ENCODE data around the gene C1orf146. TPM values are rescaled to one million over a fixed set of nuclear protein-coding genes. Genes with fewer than 3 reads are reported as not detected.
"Not testable (repeated sequence)": the region's sequence is repeated elsewhere in the genome, so short reads cannot be mapped to it uniquely, and the experiment has no call there.

Gene C1orf146
- total RNA-seq, 1 donor from 2014 or later: not detected

- H3K9ac ChIP-seq (ENCODE audit: low read depth in 1 of 3, low read length in 3 of 3): no peak overlapping the region
- H3K9me3 ChIP-seq (ENCODE audit: control insufficient read depth in 3 of 3, low read length in 3 of 3): no peaks in the 10 kb centered on the region
- no peak overlapping the region for H3K4me3 ChIP-seq (ENCODE audit: low read length in 3 of 3)
- H3K36me3 ChIP-seq (ENCODE audit: control insufficient read depth in 3 of 3, insufficient read depth in 3 of 3, low read length in 3 of 3): no peaks in the 10 kb centered on the region
- no peaks in the 10 kb centered on the region for H3K27me3 ChIP-seq (ENCODE audit: control insufficient read depth in 3 of 3, insufficient read depth in 3 of 3, low read length in 3 of 3)
- no peaks in the 10 kb centered on the region for H3K4me1 ChIP-seq (ENCODE audit: control insufficient read depth in 3 of 3, insufficient read depth in 3 of 3, low read length in 3 of 3)
- H3K27ac ChIP-seq (ENCODE audit: low read depth, low read length): no peak overlapping the region
These were observed 14.6 kb upstream of the C1orf146 start for GRCh38 chr1:92203105-92203504.

- Histone ChIP-seq H3K36me3 (ENCODE audit: control insufficient read depth in 3 of 3, insufficient read depth in 3 of 3, low read length in 3 of 3) (no peaks in the 10 kb centered on the region), H3K27me3 (ENCODE audit: control insufficient read depth in 3 of 3, insufficient read depth in 3 of 3, low read length in 3 of 3) (no peaks in the 10 kb centered on the region), H3K4me3 (ENCODE audit: low read length in 3 of 3) (no peak overlapping the region), H3K9me3 (ENCODE audit: control insufficient read depth in 3 of 3, low read length in 3 of 3) (no peaks in the 10 kb centered on the region), H3K9ac (ENCODE audit: low read depth in 1 of 3, low read length in 3 of 3) (no peak overlapping the region), H3K4me1 (ENCODE audit: control insufficient read depth in 3 of 3, insufficient read depth in 3 of 3, low read length in 3 of 3) (no peaks in the 10 kb centered on the region), H3K27ac (ENCODE audit: low read depth, low read length) (no peak overlapping the region)
These were observed 7.0 kb upstream of the C1orf146 start for GRCh38 chr1:92210701-92211100.

GRCh38 chr1:92211166-92211565 is 6.5 kb upstream of the C1orf146 start:
- Histone ChIP-seq H3K27me3 (ENCODE audit: control insufficient read depth in 3 of 3, insufficient read depth in 3 of 3, low read length in 3 of 3) (no peaks in the 10 kb centered on the region), H3K36me3 (ENCODE audit: control insufficient read depth in 3 of 3, insufficient read depth in 3 of 3, low read length in 3 of 3) (no peaks in the 10 kb centered on the region), H3K4me3 (ENCODE audit: low read length in 3 of 3) (no peak overlapping the region), H3K9me3 (ENCODE audit: control insufficient read depth in 3 of 3, low read length in 3 of 3) (no peaks in the 10 kb centered on the region), H3K4me1 (ENCODE audit: control insufficient read depth in 3 of 3, insufficient read depth in 3 of 3, low read length in 3 of 3) (no peaks in the 10 kb centered on the region), H3K27ac (ENCODE audit: low read depth, low read length) (no peak overlapping the region), H3K9ac (ENCODE audit: low read depth in 1 of 3, low read length in 3 of 3) (no peak overlapping the region)

- Histone ChIP-seq H3K27ac (ENCODE audit: low read depth, low read length) (no peak overlapping the region), H3K4me3 (ENCODE audit: low read length in 3 of 3) (no peak overlapping the region), H3K9ac (ENCODE audit: low read depth in 1 of 3, low read length in 3 of 3) (no peak overlapping the region), H3K9me3 (ENCODE audit: control insufficient read depth in 3 of 3, low read length in 3 of 3) (no peaks in the 10 kb centered on the region), H3K27me3 (ENCODE audit: control insufficient read depth in 3 of 3, insufficient read depth in 3 of 3, low read length in 3 of 3) (no peaks in the 10 kb centered on the region), H3K36me3 (ENCODE audit: control insufficient read depth in 3 of 3, insufficient read depth in 3 of 3, low read length in 3 of 3) (no peaks in the 10 kb centered on the region), H3K4me1 (ENCODE audit: control insufficient read depth in 3 of 3, insufficient read depth in 3 of 3, low read length in 3 of 3) (no peaks in the 10 kb centered on the region)
These were observed 844 bp downstream of the C1orf146 start for GRCh38 chr1:92218559-92218958.

GRCh38 chr1:92219028-92219427 is 1.3 kb downstream of the C1orf146 start:
- H3K9ac ChIP-seq (ENCODE audit: low read depth in 1 of 3, low read length in 3 of 3): no peak overlapping the region
- no peaks in the 10 kb centered on the region for H3K9me3 ChIP-seq (ENCODE audit: control insufficient read depth in 3 of 3, low read length in 3 of 3)
- no peaks in the 10 kb centered on the region for H3K4me1 ChIP-seq (ENCODE audit: control insufficient read depth in 3 of 3, insufficient read depth in 3 of 3, low read length in 3 of 3)
- no peak overlapping the region for H3K27ac ChIP-seq (ENCODE audit: low read depth, low read length)
- no peaks in the 10 kb centered on the region for H3K36me3 ChIP-seq (ENCODE audit: control insufficient read depth in 3 of 3, insufficient read depth in 3 of 3, low read length in 3 of 3)
- no peak overlapping the region for H3K4me3 ChIP-seq (ENCODE audit: low read length in 3 of 3)
- no peaks in the 10 kb centered on the region for H3K27me3 ChIP-seq (ENCODE audit: control insufficient read depth in 3 of 3, insufficient read depth in 3 of 3, low read length in 3 of 3)

- no peaks in the 10 kb centered on the region for H3K36me3 ChIP-seq (ENCODE audit: control insufficient read depth in 3 of 3, insufficient read depth in 3 of 3, low read length in 3 of 3)
- no peak overlapping the region for H3K4me3 ChIP-seq (ENCODE audit: low read length in 3 of 3)
- H3K4me1 ChIP-seq (ENCODE audit: control insufficient read depth in 3 of 3, insufficient read depth in 3 of 3, low read length in 3 of 3): no peaks in the 10 kb centered on the region
- H3K27me3 ChIP-seq (ENCODE audit: control insufficient read depth in 3 of 3, insufficient read depth in 3 of 3, low read length in 3 of 3): no peaks in the 10 kb centered on the region
- H3K9ac ChIP-seq (ENCODE audit: low read depth in 1 of 3, low read length in 3 of 3): no peak overlapping the region
- H3K9me3 ChIP-seq (ENCODE audit: control insufficient read depth in 3 of 3, low read length in 3 of 3): no peaks in the 10 kb centered on the region
- H3K27ac ChIP-seq (ENCODE audit: low read depth, low read length): no peak overlapping the region
These were observed 10.7 kb downstream of the C1orf146 start for GRCh38 chr1:92228401-92228800.

- H3K4me1 ChIP-seq (ENCODE audit: control insufficient read depth in 3 of 3, insufficient read depth in 3 of 3, low read length in 3 of 3): no peaks in the 10 kb centered on the region
- H3K27ac ChIP-seq (ENCODE audit: low read depth, low read length): no peak overlapping the region
- H3K27me3 ChIP-seq (ENCODE audit: control insufficient read depth in 3 of 3, insufficient read depth in 3 of 3, low read length in 3 of 3): no peaks in the 10 kb centered on the region
- no peaks in the 10 kb centered on the region for H3K36me3 ChIP-seq (ENCODE audit: control insufficient read depth in 3 of 3, insufficient read depth in 3 of 3, low read length in 3 of 3)
- no peak overlapping the region for H3K4me3 ChIP-seq (ENCODE audit: low read length in 3 of 3)
- H3K9me3 ChIP-seq (ENCODE audit: control insufficient read depth in 3 of 3, low read length in 3 of 3): no peaks in the 10 kb centered on the region
- H3K9ac ChIP-seq (ENCODE audit: low read depth in 1 of 3, low read length in 3 of 3): no peak overlapping the region
These were observed 13.0 kb downstream of the C1orf146 start for GRCh38 chr1:92230736-92231135.

GRCh38 chr1:92240034-92240433 is 22.3 kb downstream of the C1orf146 start:
- Histone ChIP-seq H3K27me3 (ENCODE audit: control insufficient read depth in 3 of 3, insufficient read depth in 3 of 3, low read length in 3 of 3) (no peaks in the 10 kb centered on the region), H3K4me3 (ENCODE audit: low read length in 3 of 3) (no peak overlapping the region), H3K36me3 (ENCODE audit: control insufficient read depth in 3 of 3, insufficient read depth in 3 of 3, low read length in 3 of 3) (no peaks in the 10 kb centered on the region), H3K4me1 (ENCODE audit: control insufficient read depth in 3 of 3, insufficient read depth in 3 of 3, low read length in 3 of 3) (no peaks in the 10 kb centered on the region), H3K27ac (ENCODE audit: low read depth, low read length) (no peak overlapping the region), H3K9ac (ENCODE audit: low read depth in 1 of 3, low read length in 3 of 3) (no peak overlapping the region), H3K9me3 (ENCODE audit: control insufficient read depth in 3 of 3, low read length in 3 of 3) (no peaks in the 10 kb centered on the region)

GRCh38 chr1:92244376-92244775 is 26.7 kb downstream of the C1orf146 start:
- Histone ChIP-seq H3K27ac (ENCODE audit: low read depth, low read length) (no peak overlapping the region), H3K27me3 (ENCODE audit: control insufficient read depth in 3 of 3, insufficient read depth in 3 of 3, low read length in 3 of 3) (no peaks in the 10 kb centered on the region), H3K9ac (ENCODE audit: low read depth in 1 of 3, low read length in 3 of 3) (no peak overlapping the region), H3K9me3 (ENCODE audit: control insufficient read depth in 3 of 3, low read length in 3 of 3) (no peaks in the 10 kb centered on the region), H3K4me3 (ENCODE audit: low read length in 3 of 3) (no peak overlapping the region), H3K36me3 (ENCODE audit: control insufficient read depth in 3 of 3, insufficient read depth in 3 of 3, low read length in 3 of 3) (peaks cover 0 to 5% (median 0%) of the 10 kb centered on the region in 3 donors), H3K4me1 (ENCODE audit: control insufficient read depth in 3 of 3, insufficient read depth in 3 of 3, low read length in 3 of 3) (no peaks in the 10 kb centered on the region)

GRCh38 chr1:92254714-92255113 is 37.0 kb downstream of the C1orf146 start:
- H3K9ac ChIP-seq (ENCODE audit: low read depth in 1 of 3, low read length in 3 of 3); H3K27me3 ChIP-seq (ENCODE audit: control insufficient read depth in 3 of 3, insufficient read depth in 3 of 3, low read length in 3 of 3); H3K4me3 ChIP-seq (ENCODE audit: low read length in 3 of 3); H3K4me1 ChIP-seq (ENCODE audit: control insufficient read depth in 3 of 3, insufficient read depth in 3 of 3, low read length in 3 of 3); H3K27ac ChIP-seq (ENCODE audit: low read depth, low read length); H3K36me3 ChIP-seq (ENCODE audit: control insufficient read depth in 3 of 3, insufficient read depth in 3 of 3, low read length in 3 of 3); H3K9me3 ChIP-seq (ENCODE audit: control insufficient read depth in 3 of 3, low read length in 3 of 3): not testable (repeated sequence)

GRCh38 chr1:92259350-92259749 is 41.6 kb downstream of the C1orf146 start:
- Histone ChIP-seq H3K4me1 (ENCODE audit: control insufficient read depth in 3 of 3, insufficient read depth in 3 of 3, low read length in 3 of 3) (no peaks in the 10 kb centered on the region), H3K9me3 (ENCODE audit: control insufficient read depth in 3 of 3, low read length in 3 of 3) (no peaks in the 10 kb centered on the region), H3K27me3 (ENCODE audit: control insufficient read depth in 3 of 3, insufficient read depth in 3 of 3, low read length in 3 of 3) (no peaks in the 10 kb centered on the region), H3K9ac (ENCODE audit: low read depth in 1 of 3, low read length in 3 of 3) (no peak overlapping the region), H3K4me3 (ENCODE audit: low read length in 3 of 3) (no peak overlapping the region), H3K36me3 (ENCODE audit: control insufficient read depth in 3 of 3, insufficient read depth in 3 of 3, low read length in 3 of 3) (peaks cover 3 to 9% (median 7%) of the 10 kb centered on the region in 3 donors), H3K27ac (ENCODE audit: low read depth, low read length) (no peak overlapping the region)
